SH-SY5Y (cell line): ENCODE results near the gene AQP1.

ENCODE experiments used
- GATA2 ChIP-seq: IDR thresholded peaks from 2 replicates; pipeline ENCODE4 v1.6.1; 2011; ENCODE audit warnings: mild to moderate bottlenecking, low read depth, low read length
- GATA3 ChIP-seq: IDR thresholded peaks from 2 replicates; pipeline ENCODE4 v1.6.1; 2011; ENCODE audit warnings: low read depth, mild to moderate bottlenecking, low read length, moderate library complexity

DNA sequence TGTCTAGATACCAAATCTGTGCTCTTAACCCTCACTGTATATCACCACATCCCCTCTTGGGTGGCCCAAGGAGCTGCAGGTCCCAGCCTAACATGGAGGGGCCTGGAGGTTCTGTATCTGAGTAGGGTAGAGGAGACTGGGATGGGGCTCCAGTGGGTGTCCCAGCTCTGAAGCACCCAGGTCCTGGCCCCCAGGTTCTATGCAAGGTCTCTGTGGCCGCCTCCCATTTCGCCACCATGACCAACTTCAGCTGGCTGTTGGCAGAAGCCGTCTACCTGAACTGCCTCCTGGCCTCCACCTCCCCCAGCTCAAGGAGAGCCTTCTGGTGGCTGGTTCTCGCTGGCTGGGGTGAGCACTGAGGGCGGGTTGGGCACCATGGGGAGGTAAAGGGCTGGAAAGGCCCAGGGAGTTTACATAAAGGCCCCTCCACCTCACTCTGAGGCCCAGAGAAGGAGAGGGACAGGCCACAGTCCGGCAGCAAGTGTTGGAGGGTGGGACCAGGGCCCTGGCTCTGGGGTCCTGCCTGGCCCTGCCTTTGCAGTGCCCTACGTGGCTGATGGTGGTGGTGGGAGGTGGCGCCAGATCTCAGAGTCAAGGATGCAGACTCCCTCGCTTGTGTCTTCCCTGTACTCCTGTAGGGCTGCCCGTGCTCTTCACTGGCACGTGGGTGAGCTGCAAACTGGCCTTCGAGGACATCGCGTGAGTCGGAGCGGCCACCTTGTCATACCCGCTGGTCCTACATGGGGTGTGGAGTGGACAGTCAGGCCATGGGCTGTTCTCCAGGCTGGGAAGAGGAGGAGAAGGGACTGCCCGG lies 62.3 kb downstream of the AQP1 start:
- TF ChIP-seq GATA3 (no peak), GATA2 (no peak)
